ENCODE data around the gene ARPC1A. TPM values are rescaled to one million over a fixed set of nuclear protein-coding genes. Genes with fewer than 3 reads are reported as not detected.
"Not testable (repeated sequence)": the region's sequence is repeated elsewhere in the genome, so short reads cannot be mapped to it uniquely, and the experiment has no call there.

Gene ARPC1A
- total and polyA plus RNA-seq, 3 experiments from 2014 or later: 74.7 to 86.6 (median 86.5) TPM

GRCh38 chr7:99350641-99351040, 24.9 kb downstream of the ARPC1A start:
- H3K36me3 ChIP-seq (ENCODE audit: insufficient read depth, low read length): peaks cover 45% of the 10 kb centered on the region
- H3K9me3 ChIP-seq (ENCODE audit: low read length); H3K9me3 Mint-ChIP-seq; DNase-seq; H3K27me3 Mint-ChIP-seq; H3K4me3 Mint-ChIP-seq; H3K27ac ChIP-seq (ENCODE audit: low read depth, low read length); H3K4me1 Mint-ChIP-seq; H3K4me3 ChIP-seq (ENCODE audit: low read length); H3K4me1 ChIP-seq (ENCODE audit: insufficient read depth, low read length); H3K27me3 ChIP-seq (ENCODE audit: insufficient read depth, low read length, poor library complexity, severe bottlenecking): not testable (repeated sequence)
- ChIA-PET POLR2A (interaction anchor here (0.9 to 1.1 kb wide), 2 partner anchors 9 to 58 kb away, joined by 4 to 5 read pairs; partner anchors contain the start of genes BUD31 and PDAP1), CTCF (interaction anchor here (1.0 kb wide), 1 partner anchor 9 kb away, joined by 3 read pairs; no protein-coding TSS in a partner anchor)
- Mint-ChIP-seq H3K36me3 (peaks cover 0 to 71% (median 3%) of the 10 kb centered on the region in 3 donors), H3K27ac (peak overlapping the region in 3 of 8 donors; percentile 17 to 80 (median 65))

GRCh38 chr7:99352247-99352646, 26.5 kb downstream of the ARPC1A start:
- H3K27ac ChIP-seq (ENCODE audit: low read depth, low read length): no peak overlapping the region
- POLR2A ChIA-PET: interaction anchor here (0.6 to 0.7 kb wide), 2 partner anchors 8 to 47 kb away, joined by 5 read pairs; no protein-coding TSS in a partner anchor

DNA sequence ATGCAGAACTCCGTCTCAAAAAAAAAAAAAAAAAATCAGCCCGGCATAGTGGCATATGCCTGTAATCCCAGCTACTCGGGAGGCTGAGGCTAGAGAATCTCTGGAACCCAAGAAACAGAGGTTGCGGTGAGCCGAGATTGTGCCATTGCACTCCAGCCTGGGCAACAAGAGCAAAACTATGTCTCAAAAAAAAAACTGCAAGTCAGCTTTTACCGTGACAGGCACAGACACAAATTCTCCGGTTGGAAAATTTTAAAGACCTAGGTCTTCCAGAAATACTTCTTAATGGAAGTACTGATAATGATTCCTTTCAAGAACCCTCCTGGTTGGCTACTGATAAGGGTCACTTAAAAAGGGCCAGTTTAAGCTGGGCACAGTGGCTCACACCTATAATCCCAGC, 29.4 kb downstream of the ARPC1A start:
- POLR2A ChIA-PET: no interaction called here

More at GRCh38 chr7:99352247-99352646, 26.5 kb downstream of the ARPC1A start:
- CTCF ChIA-PET: interaction anchor here (0.5 to 1.2 kb wide), 3 partner anchors 8 to 64 kb away, joined by 3 to 4 read pairs (median 4); no protein-coding TSS in a partner anchor
- Mint-ChIP-seq H3K4me3 (no peak overlapping the region), H3K9me3 (no peaks in the 10 kb centered on the region), H3K36me3 (peaks cover 0 to 71% (median 4%) of the 10 kb centered on the region in 3 donors), H3K27ac (peak overlapping the region in 2 of 8 donors; percentile 33 to 42), H3K27me3 (no peaks in the 10 kb centered on the region), H3K4me1 (peaks cover 0 to 2% (median 0%) of the 10 kb centered on the region in 3 donors)
- Histone ChIP-seq H3K27me3 (ENCODE audit: insufficient read depth, low read length, poor library complexity, severe bottlenecking) (no peaks in the 10 kb centered on the region), H3K4me1 (ENCODE audit: insufficient read depth, low read length) (no peaks in the 10 kb centered on the region), H3K4me3 (ENCODE audit: low read length) (no peak overlapping the region), H3K9me3 (ENCODE audit: low read length) (no peaks in the 10 kb centered on the region), H3K36me3 (ENCODE audit: insufficient read depth, low read length) (peaks cover 44% of the 10 kb centered on the region)
- DNase-seq: no peak

GRCh38 chr7:99357701-99358490, 32.2 kb downstream of the ARPC1A start:
- H3K36me3 ChIP-seq (ENCODE audit: insufficient read depth, low read length): peaks cover 48% of the 10 kb centered on the region

More for the DNA sequence above, 29.4 kb downstream of the ARPC1A start:
- Mint-ChIP-seq H3K27ac (no peak overlapping the region), H3K9me3 (no peaks in the 10 kb centered on the region), H3K4me1 (peaks cover 0 to 2% (median 0%) of the 10 kb centered on the region in 3 donors), H3K36me3 (peaks cover 0 to 71% (median 9%) of the 10 kb centered on the region in 3 donors), H3K4me3 (no peak overlapping the region), H3K27me3 (no peaks in the 10 kb centered on the region)
- DNase-seq: no peak
- CTCF ChIA-PET: no interaction called here
- no peaks in the 10 kb centered on the region for H3K4me1 ChIP-seq (ENCODE audit: insufficient read depth, low read length)
- no peak overlapping the region for H3K4me3 ChIP-seq (ENCODE audit: low read length)
- H3K36me3 ChIP-seq (ENCODE audit: insufficient read depth, low read length): peaks cover 50% of the 10 kb centered on the region
- H3K27ac ChIP-seq (ENCODE audit: low read depth, low read length): no peak overlapping the region
- H3K27me3 ChIP-seq (ENCODE audit: insufficient read depth, low read length, poor library complexity, severe bottlenecking): no peaks in the 10 kb centered on the region
- H3K9me3 ChIP-seq (ENCODE audit: low read length): no peaks in the 10 kb centered on the region

DNA sequence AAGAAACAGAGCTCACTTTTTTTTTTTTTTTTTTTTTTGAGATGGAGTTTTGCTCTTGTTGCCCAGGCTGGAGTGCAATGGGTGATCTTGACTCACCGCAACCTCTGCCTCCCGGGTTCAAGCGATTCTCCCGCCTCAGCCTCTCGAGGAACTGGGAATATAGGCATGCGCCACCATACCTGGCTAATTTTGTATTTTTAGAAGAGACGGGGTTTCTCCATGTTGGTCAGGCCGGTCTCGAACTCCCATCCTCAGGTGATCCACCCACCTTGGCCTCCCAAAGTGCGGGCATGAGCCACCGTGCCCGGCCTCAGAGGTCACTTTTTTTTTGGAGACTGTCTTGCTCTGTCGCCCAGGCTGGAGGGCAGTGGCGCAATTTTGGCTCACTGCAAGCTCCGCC, 32.8 kb downstream of the ARPC1A start:
- H3K4me3 ChIP-seq (ENCODE audit: low read length); H3K4me1 Mint-ChIP-seq; POLR2A ChIA-PET; H3K27ac ChIP-seq (ENCODE audit: low read depth, low read length); H3K9me3 ChIP-seq (ENCODE audit: low read length); H3K4me3 Mint-ChIP-seq; DNase-seq; H3K4me1 ChIP-seq (ENCODE audit: insufficient read depth, low read length); H3K27me3 Mint-ChIP-seq; H3K27me3 ChIP-seq (ENCODE audit: insufficient read depth, low read length, poor library complexity, severe bottlenecking); H3K9me3 Mint-ChIP-seq: not testable (repeated sequence)
- Mint-ChIP-seq H3K36me3 (peaks cover 0 to 71% (median 10%) of the 10 kb centered on the region in 3 donors), H3K27ac (peak overlapping the region in 1 of 8 donors; percentile 43)
- CTCF ChIA-PET: interaction anchor here (0.7 kb wide), 1 partner anchor 10 kb away, joined by 3 read pairs; no protein-coding TSS in a partner anchor
- H3K36me3 ChIP-seq (ENCODE audit: insufficient read depth, low read length): peaks cover 54% of the 10 kb centered on the region

More at GRCh38 chr7:99357701-99358490, 32.2 kb downstream of the ARPC1A start:
- Histone ChIP-seq H3K27me3 (ENCODE audit: insufficient read depth, low read length, poor library complexity, severe bottlenecking) (no peaks in the 10 kb centered on the region), H3K27ac (ENCODE audit: low read depth, low read length) (no peak overlapping the region), H3K9me3 (ENCODE audit: low read length) (no peaks in the 10 kb centered on the region), H3K4me3 (ENCODE audit: low read length) (no peak overlapping the region), H3K4me1 (ENCODE audit: insufficient read depth, low read length) (no peaks in the 10 kb centered on the region)
- no peaks in the 10 kb centered on the region for H3K9me3 Mint-ChIP-seq
- peak overlapping the region in 6 of 8 donors; percentile 3 to 66 (median 48) for H3K27ac Mint-ChIP-seq
- DNase-seq: no peak
- ChIA-PET POLR2A (interaction anchor here (0.6 kb wide), 1 partner anchor 29 kb away, joined by 4 read pairs; no protein-coding TSS in a partner anchor), CTCF (interaction anchor here (0.7 kb wide), 1 partner anchor 10 kb away, joined by 3 read pairs; no protein-coding TSS in a partner anchor)
- H3K4me3 Mint-ChIP-seq: no peak overlapping the region
- peaks cover 0 to 69% (median 10%) of the 10 kb centered on the region in 3 donors for H3K36me3 Mint-ChIP-seq
- H3K27me3 Mint-ChIP-seq: no peaks in the 10 kb centered on the region
- no peaks in the 10 kb centered on the region for H3K4me1 Mint-ChIP-seq

DNA sequence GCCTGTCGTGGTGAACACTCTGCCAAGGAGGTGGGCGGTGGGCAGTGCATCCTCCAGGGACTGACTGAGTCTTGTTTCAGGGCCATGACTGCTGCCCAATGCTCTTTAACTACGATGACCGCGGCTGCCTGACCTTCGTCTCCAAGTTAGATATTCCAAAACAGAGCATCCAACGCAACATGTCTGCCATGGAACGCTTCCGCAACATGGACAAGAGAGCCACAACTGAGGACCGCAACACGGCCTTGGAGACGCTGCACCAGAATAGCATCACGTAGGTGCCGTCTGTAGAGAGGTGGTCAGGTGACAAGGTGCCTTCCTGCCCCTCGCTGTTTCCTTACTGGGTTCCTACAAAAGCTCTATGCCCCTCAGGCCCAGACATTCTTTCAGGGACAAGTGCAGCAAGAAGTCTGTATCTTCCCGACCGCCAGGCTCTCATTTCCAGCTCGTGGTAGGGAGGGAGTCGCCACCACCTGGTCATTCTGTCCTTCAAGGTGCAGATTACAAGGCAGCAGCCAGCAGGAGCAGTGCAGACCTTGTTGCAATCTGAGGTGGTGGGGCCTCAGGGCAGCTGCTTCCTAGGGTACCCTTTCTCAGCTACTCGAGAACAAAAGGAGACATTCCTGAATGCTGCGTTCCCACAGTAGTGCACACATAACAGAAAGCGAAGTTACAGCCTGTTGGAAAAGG, 33.9 kb downstream of the ARPC1A start:
- Mint-ChIP-seq H3K4me3 (no peak overlapping the region), H3K27ac (peak overlapping the region in 2 of 8 donors; percentile 56 to 86)
- peaks cover 57% of the 10 kb centered on the region for H3K36me3 ChIP-seq (ENCODE audit: insufficient read depth, low read length)

GRCh38 chr7:99362801-99363200, 37.1 kb downstream of the ARPC1A start:
- Histone ChIP-seq H3K4me3 (ENCODE audit: low read length) (no peak overlapping the region), H3K36me3 (ENCODE audit: insufficient read depth, low read length) (peaks cover 58% of the 10 kb centered on the region), H3K9me3 (ENCODE audit: low read length) (no peaks in the 10 kb centered on the region), H3K4me1 (ENCODE audit: insufficient read depth, low read length) (no peaks in the 10 kb centered on the region), H3K27me3 (ENCODE audit: insufficient read depth, low read length, poor library complexity, severe bottlenecking) (no peaks in the 10 kb centered on the region), H3K27ac (ENCODE audit: low read depth, low read length) (no peak overlapping the region)
- POLR2A ChIA-PET: interaction anchor here (0.6 to 0.7 kb wide), 2 partner anchors 16 to 640 kb away, joined by 3 to 11 read pairs; no protein-coding TSS in a partner anchor
- H3K27me3 Mint-ChIP-seq: no peaks in the 10 kb centered on the region
- peak overlapping the region in 4 of 8 donors; percentile 17 to 42 (median 24) for H3K27ac Mint-ChIP-seq
- H3K36me3 Mint-ChIP-seq: peaks cover 0 to 75% (median 15%) of the 10 kb centered on the region in 3 donors
- H3K4me3 Mint-ChIP-seq: no peak overlapping the region
- CTCF ChIA-PET: interaction anchor here (1.5 to 2.1 kb wide), 3 partner anchors 13 to 46 kb away, joined by 3 to 7 read pairs (median 5); partner anchors contain the start of gene BUD31
- H3K4me1 Mint-ChIP-seq: peaks cover 0 to 2% (median 0%) of the 10 kb centered on the region in 3 donors
- DNase-seq: no peak
- H3K9me3 Mint-ChIP-seq: no peaks in the 10 kb centered on the region

More for the DNA sequence above, 33.9 kb downstream of the ARPC1A start:
- H3K9me3 Mint-ChIP-seq: no peaks in the 10 kb centered on the region
- H3K36me3 Mint-ChIP-seq: peaks cover 0 to 76% (median 12%) of the 10 kb centered on the region in 3 donors
- DNase-seq: no peak
- no peak overlapping the region for H3K4me3 ChIP-seq (ENCODE audit: low read length)
- ChIA-PET POLR2A (interaction anchor here (0.9 kb wide), 1 partner anchor 9 kb away, joined by 4 read pairs; no protein-coding TSS in a partner anchor), CTCF (interaction anchor here (1.6 to 3.1 kb wide), 2 partner anchors 8 to 28 kb away, joined by 3 to 13 read pairs; no protein-coding TSS in a partner anchor)
- H3K4me1 ChIP-seq (ENCODE audit: insufficient read depth, low read length): no peaks in the 10 kb centered on the region
- H3K4me1 Mint-ChIP-seq: no peaks in the 10 kb centered on the region
- no peak overlapping the region for H3K27ac ChIP-seq (ENCODE audit: low read depth, low read length)
- H3K27me3 ChIP-seq (ENCODE audit: insufficient read depth, low read length, poor library complexity, severe bottlenecking): no peaks in the 10 kb centered on the region
- H3K27me3 Mint-ChIP-seq: no peaks in the 10 kb centered on the region
- no peaks in the 10 kb centered on the region for H3K9me3 ChIP-seq (ENCODE audit: low read length)
